Lung microvascular endothelial cell (primary cell): ENCODE data around the gene NR2F1-AS1. TPM values are rescaled to one million over a fixed set of nuclear protein-coding genes. Genes with fewer than 3 reads are reported as not detected.
"Not testable (repeated sequence)": the region's sequence is repeated elsewhere in the genome, so short reads cannot be mapped to it uniquely, and the experiment has no call there.

ENCODE experiments used
- DNase-seq, 2 donors: peaks; one replicate each; pipeline versions ENCODE4 v3.0.0 to v3.0.0-alpha.2; 2010; ENCODE audit warnings: low read depth in 2 of 2
- total RNA-seq: library from RNA; depleted of rRNA; stranded (reverse); fragments of >200 nt; gene quantifications from 2 replicates; pipeline ENCODE4 v1.2.1, GENCODE V29; 2014

Gene NR2F1-AS1
- total RNA-seq, 1 donor from 2014 or later = 29.8 TPM

DNA sequence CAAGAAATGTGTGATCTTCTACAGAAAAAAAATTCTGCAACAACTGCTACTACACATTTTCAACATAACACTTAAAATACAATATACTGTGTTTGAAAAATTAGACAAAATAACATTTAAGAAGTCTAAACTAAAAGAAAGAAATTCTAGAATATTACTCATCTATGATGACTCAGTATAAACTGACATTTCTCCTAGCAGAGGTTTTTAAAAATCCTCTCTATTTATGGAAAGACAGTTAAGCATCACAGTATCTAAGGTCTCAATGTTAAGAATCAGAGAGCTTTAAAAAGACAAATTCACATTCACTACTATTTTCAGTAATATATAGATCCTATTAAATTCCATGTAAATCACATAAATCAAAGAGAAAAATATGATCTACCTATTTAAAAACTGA, 61.3 kb downstream of the NR2F1-AS1 start:
- peak in 1 of 2 donors; percentile 16 for DNase-seq

DNA sequence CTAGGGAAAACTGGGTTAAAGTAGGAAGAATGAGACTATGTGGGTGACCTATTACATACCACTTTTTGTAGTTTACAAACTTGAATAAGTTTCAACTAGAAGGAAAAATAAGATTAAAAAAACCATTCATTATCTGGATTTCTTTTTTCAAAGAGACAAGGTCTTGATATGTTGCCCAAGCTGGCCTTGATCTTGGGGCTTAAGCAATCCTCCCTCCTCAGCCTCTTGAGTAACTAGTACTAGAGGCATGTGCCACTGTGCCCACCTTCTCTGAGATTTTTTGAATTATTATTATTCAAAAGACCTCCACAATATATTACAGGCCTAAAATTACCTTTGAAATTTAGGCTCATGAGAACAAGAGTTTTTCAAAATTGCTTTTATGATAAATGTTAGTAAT, 63.2 kb downstream of the NR2F1-AS1 start:
- no peak for DNase-seq

DNA sequence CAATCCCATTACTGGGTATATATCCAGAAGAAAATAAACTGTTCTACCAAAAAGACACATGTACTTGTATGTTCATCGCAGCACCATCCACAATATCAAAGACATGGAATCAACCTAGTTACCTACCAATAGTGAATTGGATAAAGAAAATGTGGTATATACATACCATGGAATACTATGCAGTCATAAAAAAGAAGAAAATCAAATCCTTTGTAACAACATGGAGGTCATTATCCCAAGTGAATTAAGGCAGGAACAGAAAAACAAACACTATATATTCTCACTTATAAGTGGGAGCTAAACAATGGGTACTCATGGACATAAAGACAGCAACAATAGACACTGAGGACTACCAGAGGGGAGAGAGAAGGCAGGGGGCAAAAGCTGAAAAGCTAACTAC, 67.7 kb downstream of the NR2F1-AS1 start:
- no peak for DNase-seq

DNA sequence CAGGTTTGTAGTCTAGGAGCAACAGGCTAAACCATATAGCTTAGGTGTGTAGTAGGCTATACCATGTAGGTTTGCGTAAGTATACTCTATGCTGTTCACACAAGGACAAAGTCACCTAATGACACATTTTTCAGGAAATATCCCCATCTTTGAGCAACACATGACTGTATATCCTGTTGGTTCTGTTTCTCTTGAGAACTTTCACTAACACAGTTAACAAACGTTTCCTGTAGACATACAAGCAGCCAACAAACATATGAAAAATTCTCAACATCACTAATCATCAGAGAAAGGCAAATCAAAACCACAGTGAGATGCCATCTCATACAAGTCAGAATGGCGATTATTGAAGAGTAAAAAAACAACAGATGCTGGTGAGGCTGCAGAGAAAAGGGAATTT, 68.2 kb downstream of the NR2F1-AS1 start:
- DNase-seq = peak; percentile 86 to 98

DNA sequence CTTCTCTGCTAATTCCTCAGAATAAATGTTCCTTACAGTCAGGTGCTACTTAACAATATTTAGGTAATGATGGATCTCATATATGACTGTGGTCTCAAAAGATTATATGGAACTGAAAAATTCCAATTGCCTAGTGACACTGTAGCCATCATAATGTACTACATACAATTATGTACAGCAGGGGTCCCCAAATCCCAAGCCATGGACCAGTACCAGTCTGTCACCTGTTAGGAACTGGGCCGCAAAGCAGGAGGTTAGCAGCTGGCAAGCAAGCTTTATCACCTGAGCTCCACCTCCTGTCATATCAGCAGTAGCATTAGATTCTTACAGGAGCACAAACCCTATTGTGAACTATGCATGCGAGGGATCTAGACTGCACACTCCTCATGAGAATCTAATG, 69.6 kb downstream of the NR2F1-AS1 start:
- DNase-seq = peak; percentile 13 to 60

GRCh38 chr5:93510626-93511380, 70.2 kb downstream of the NR2F1-AS1 start:
- DNase-seq = peak; percentile 52 to 60

DNA sequence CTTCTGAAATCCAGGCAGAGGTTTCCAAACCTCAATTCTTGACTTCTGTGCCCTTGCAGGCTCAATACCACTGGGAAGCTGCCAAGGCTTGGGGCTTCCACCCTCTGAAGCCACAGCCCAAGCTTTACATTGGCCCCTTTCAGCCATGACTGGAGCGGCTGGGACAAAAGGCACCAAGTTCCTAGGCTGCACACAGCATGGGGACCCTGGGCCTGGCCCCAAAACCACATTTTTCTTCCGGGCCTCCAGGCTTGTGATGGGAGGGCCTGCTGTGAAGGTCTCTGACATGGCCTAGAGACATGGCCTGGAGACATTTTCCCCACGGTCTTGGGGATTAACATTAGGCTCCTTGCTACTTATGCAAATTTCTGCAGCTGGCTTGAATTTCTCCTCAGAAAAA, 75.5 kb downstream of the NR2F1-AS1 start:
- DNase-seq = not testable (repeated sequence)

DNA sequence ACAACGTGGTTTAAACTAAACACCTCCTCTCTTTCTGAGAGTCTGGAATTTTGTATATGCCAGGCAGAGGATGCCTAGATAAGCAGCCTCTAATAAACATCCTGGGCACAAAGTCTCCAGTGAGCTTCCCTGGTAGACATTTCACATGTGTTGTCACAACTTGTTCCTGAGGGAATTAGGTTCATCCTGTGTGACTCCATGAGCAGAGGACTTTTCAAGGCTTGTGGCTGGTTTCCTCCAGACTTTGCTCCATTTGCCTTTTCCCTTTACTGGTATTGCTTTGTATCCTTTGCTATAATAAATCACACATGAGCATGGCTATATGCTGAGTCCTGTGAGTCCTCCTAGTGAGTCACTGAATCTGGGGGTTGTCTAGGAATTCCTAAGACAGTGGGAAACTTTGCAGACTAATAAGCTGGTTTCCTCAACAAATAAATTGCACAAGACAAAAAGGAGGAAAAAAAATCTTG, 77.4 kb downstream of the NR2F1-AS1 start:
- peak in 1 of 2 donors; percentile 96 for DNase-seq

DNA sequence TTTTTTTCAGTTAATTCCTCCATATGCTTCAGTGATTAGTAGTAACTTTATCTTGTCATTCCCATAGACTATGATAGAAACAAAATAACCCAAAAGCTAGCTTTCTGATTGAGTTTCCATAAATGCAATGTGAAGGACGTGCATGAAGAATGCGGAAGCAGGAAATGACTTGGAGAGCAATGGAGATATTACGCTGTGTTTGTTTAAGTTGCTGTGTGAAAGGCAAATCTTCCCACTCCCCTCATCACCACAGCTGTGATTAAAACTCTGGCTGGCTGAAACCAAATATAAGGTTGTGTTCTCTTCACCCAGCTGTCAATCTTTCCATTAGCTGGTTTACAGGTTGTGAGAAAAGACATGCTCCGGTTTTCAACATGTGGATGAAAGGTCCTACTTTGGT, 83.9 kb downstream of the NR2F1-AS1 start:
- peak; percentile 93 to 96 for DNase-seq

DNA sequence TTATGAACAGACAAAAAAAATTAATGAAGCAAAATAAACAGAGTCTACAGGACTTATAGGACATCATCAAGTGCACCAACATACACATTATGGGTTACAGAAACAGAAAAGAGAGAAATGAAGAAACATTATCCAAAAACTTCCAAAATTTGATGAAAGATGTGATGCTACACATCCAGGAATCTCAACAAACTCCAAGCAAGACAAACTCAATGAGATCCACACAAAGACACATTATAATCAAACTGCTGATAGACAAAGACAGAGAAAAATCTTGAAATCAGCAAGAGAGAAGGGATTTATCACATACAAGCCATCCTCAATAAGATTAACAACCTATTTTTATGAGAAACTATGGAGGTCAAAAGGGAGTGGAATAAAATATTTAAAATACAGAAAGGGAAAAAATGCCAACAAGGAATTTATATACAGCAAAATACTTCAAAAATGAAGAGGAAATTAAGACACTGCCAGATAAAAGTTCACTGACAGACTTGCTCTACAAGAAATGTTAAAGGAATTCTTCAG, 101.0 kb downstream of the NR2F1-AS1 start:
- no peak for DNase-seq

- no peak for DNase-seq
These were observed 103.2 kb downstream of the NR2F1-AS1 start for GRCh38 chr5:93477816-93478215.

GRCh38 chr5:93476251-93476742, 104.7 kb downstream of the NR2F1-AS1 start:
- no peak for DNase-seq

DNA sequence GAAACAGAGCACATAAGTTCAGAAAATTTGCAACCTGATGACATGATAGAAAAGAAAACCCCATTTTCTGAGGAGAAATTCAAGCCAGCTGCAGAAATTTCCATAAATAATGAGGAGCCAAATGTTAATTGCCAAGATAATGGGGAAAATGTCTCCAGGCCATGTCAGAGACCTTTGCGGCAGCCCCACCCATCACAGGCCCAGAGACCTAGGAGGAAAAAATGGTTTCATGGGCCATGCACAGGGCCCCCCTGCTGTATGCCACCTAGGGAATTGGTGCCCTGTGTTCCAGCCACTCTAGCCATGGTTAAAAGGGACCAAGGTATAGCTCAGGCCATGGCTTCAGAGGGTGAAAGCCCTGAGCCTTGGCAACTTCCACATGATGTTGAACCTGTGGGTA, 118.1 kb downstream of the NR2F1-AS1 start:
- DNase-seq = no peak

GRCh38 chr5:93461756-93462155, 119.3 kb downstream of the NR2F1-AS1 start:
- DNase-seq = peak in 1 of 2 donors; percentile 43

DNA sequence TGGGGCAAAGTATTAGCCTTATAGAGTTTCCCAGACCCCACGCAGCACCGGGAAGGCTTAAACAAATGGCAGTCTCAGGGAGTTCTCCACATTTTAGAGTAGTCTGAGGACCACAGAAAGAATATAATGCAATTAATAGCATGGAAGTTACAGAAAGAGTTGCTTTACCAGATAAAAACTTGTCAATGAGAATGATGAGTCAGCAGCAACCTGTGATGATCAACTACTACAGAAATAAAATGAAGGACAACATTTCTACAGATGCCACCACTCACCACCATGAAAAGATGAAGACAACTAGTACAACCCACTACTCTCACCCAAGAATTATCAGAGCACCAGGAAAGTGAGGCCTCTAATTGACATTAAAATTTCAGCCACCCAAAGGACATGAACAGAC, 120.7 kb downstream of the NR2F1-AS1 start:
- no peak for DNase-seq

GRCh38 chr5:93456796-93457195, 124.2 kb downstream of the NR2F1-AS1 start:
- not testable (repeated sequence) for DNase-seq

GRCh38 chr5:93454896-93455295, 126.1 kb downstream of the NR2F1-AS1 start:
- no peak for DNase-seq

DNA sequence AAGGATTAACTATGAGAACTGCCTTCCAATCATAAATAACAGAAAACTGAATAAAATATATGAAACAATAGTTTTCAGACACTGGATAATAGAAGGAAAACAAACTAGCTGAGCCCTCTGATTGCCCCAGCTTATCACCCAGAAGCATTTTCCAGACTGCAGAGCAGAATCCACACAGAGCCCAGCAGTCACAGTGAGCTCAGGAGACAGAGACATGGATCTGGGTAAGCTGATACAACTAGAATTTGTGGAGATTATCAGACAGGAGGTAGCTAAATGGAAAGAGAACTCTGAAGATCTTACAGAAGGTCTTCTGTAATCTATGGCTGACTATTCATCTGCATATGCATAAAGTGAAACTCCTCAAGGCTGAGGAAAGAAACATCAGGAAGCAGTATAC, 128.8 kb downstream of the NR2F1-AS1 start:
- DNase-seq = peak; percentile 10 to 15

- no peak for DNase-seq
These were observed 142.9 kb downstream of the NR2F1-AS1 start for GRCh38 chr5:93438124-93438523.

- DNase-seq = no peak
These were observed 144.9 kb downstream of the NR2F1-AS1 start for GRCh38 chr5:93436083-93436482.

DNA sequence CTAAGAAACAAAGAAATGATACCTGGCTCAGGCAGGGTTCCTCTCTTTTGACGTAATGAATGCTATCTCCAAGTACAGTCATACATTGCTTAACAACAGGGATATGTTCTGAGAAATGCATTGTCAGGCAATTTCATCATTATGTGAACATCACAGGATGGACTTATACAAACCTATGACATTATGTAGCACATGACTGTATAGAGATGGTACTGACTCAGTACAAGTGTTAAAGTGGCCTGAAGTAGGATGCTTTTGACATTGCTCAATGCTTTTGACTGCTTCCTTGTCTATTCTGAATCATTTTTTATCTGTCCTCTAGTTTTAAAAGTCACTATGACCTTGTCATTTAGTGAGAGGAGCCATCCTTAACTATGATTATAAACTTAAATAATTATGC, 147.6 kb downstream of the NR2F1-AS1 start:
- DNase-seq = peak in 1 of 2 donors; percentile 8

- no peak for DNase-seq
These were observed 149.8 kb downstream of the NR2F1-AS1 start for GRCh38 chr5:93431250-93431649.

DNA sequence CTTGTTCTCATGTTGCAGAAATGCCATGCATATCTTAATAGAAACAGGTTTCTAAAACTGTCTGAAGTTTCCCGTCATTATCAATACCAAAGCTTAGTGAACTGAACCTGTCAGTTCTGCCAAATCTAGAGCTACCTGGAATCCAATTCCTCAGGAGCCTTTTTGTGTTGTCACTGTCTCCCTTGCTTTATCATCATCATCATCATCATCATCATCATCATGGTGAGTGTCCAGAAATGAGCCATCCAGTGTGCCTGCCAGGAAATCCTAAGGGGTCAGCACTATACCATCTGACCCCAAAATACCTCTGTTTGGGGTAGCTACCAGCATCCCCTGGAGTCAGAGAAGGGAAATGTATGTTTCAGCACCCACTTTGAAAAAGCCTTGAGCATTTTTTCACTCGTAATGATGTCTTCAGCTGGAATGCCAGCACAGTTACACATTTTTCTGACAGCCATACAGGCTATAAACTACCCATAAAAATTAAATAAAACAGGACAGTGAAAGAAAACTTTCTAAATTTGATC, 150.3 kb downstream of the NR2F1-AS1 start:
- DNase-seq = no peak
